Erythroblast (primary cell): ENCODE data around the gene L3MBTL4.

Experiments
- DNase-seq, 2 experiments: peaks; one replicate each; lab custom pipeline; 2025; lab: John Stamatoyannopoulos, UW
- GATA1 ChIP-seq: IDR thresholded peaks from 2 replicates; pipeline ENCODE4 v1.6.1; 2011; ENCODE audit warnings: low read depth, mild to moderate bottlenecking, control low read depth, low read length, moderate library complexity
- POLR2A ChIP-seq: IDR thresholded peaks from 2 replicates; pipeline ENCODE4 v1.6.1; 2011; ENCODE audit warnings: mild to moderate bottlenecking, low read length

Gene L3MBTL4

DNA sequence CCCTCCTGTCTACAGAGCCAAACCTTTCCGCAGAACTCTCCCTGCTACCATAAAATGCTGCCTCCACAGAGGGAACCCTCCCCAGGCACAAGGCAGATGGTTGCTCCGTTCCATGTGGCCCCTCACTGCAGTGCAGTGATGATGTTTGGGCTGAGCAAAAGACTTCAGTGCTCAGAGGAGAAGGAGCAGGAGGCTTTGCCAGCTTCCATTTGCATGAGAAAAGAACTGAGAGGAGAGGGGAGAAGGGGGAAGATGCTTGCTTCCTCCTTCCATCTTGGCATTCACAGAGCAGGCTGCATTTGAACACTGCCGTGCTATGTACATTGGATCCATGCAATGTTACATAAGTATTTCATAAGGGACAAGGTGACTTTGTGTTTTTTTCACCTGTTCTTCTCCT, 472.8 kb downstream of the L3MBTL4 start:
- TF ChIP-seq GATA1 (no peak), POLR2A (no peak)

DNA sequence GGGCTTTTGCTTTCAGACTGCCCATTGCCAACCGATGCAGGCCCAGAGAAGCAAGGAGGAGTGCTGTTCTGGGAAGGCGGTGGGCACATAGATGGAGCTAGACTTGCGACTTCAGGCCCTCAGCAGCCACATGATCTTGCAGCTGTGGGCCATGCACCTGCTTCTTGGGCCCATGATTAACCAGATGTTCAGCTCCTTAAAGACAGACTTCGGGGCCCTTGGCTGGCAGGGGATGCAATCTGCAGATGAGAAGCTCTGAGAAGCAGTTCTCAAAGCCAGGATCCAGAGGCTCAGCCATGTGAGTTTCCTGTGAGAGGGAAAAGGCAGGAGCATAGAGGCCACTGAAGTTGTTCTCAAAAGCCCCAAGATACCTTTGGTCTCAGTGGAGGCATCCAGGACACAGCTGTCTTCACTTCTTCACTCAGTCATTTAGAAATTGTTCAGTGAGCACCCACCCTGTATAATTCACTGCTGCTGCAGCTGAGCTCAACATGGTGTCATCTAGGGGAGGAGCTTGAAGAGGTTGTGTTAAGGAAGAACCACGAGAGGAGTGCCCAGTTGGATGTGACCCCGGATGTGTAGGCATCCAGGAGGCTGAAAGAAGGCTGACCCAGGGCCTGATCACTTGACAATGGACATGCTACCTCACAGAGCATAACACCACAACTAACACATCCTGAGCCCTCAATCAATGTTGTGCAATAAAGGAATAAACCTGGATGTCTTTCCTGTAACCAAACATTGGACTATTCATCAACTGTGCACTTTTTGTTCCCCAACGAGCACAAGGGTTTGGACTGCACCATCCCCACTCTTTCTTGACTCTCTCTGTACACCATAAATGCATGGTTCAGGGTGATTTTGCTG, 474.7 kb downstream of the L3MBTL4 start:
- DNase-seq: no peak
- no peak for TF ChIP-seq POLR2A
- TF ChIP-seq GATA1: no peak

More for the DNA sequence above, 472.8 kb downstream of the L3MBTL4 start:
- no peak for DNase-seq

DNA sequence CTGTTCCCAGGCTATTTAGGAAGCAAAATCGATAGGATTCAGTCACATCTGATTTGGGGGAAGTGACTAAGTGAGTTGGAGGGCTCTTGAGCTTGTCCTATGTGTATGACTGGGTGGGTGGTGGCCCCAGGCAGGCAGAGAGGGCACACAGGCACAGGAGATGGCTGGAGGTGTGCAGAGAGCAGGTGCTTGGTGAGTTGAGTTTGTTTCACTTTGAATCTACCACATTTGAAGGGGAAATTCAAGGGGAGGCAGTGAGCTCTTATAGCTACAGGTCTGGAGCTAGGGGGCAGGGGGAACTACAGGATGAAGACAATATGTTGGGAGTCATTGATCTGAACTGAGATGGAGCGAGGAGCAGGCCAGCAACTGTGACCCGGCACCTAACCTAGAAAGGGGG, 476.9 kb downstream of the L3MBTL4 start:
- TF ChIP-seq GATA1: no peak
- TF ChIP-seq POLR2A: no peak
- DNase-seq: no peak

DNA sequence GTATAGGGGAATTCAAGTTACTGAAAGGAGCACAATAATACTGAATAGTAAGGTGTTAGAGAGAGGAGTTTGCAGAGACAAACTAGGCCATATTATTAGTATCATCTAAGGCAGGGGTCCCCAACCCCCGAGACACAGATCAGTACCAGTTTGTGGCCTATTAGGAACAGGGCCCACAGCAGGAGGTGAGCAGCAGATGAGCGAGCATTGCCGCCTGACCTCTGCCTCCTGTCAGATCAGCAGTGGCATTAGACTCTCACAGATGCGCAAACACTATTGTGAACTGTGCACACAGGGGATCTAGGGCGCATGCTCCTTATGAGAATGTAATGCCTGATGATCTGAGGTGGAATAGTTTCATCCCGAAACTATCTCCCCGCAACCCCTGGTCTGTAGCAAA, 477.6 kb downstream of the L3MBTL4 start:
- TF ChIP-seq POLR2A: no peak
- TF ChIP-seq GATA1: no peak
- no peak for DNase-seq

DNA sequence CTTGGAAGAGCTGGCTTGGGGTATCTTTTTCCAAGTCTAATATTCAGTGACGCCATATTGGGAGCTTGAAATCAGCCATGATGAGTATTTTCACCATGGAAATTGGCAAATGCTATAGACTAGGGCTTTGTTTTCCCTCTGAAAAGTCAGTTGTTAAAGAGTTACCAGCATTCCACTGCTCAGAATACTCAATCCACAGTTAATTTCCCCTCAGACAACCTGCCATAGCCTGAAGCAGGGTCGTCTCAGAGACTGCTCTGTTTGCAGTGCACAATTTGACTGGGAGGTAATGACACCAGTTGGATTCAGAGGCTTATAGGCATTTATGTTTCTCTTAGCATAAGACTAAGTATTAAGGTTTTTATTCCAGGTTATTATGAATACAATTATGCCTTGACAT, 483.9 kb downstream of the L3MBTL4 start:
- DNase-seq: no peak
- TF ChIP-seq GATA1 (no peak), POLR2A (no peak)

DNA sequence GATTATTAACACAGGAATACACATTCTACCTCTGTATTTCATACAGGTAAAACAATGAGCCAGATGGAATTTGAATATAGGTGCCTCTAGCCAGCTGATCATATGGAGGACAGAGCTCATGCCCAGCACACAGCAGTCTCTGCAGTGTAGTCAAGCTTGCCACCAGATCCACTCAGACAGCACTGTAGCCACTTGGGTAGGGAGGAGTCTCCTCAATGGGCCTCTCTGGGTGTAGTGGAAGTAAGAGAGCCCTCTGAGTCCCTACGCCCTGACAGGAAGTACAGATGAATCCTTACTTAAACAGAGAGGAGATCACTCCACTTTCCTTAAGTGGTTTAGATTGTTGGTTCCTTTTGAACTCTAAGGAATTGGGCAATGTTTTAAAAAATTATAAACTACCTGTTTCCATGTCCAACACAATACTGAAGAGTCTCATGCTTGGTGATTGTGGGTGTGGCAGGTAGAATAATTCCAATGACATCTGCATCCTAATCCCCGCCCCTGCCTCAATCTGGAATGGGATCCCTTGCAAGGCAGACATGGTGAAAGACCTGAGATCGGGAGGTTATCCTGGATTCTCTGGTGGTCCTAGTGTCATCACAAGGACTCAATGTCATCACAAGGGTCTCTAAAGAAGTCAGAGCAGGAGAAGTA, 496.4 kb downstream of the L3MBTL4 start:
- no peak for DNase-seq
- TF ChIP-seq POLR2A (no peak), GATA1 (no peak)

DNA sequence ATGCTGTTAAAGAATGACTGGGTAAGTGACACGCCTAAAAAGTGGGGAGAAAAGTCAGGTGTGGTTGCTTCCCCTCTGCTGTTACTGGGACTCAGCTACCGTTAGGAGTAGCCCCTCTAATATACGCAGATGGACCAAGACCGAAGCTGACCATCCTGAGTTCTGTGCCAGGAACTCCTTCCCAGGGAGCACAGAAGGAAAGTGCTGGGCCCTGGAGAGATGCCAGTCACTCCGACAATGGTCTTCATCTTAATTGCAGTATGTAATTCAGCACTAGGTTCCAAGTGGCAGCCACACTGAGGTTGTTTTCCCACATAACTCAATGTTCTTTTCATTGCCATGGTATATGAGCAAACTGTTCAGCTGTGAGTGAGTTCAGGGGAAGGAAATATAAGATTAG, 499.8 kb downstream of the L3MBTL4 start:
- TF ChIP-seq POLR2A: no peak
- no peak for TF ChIP-seq GATA1
- no peak for DNase-seq

DNA sequence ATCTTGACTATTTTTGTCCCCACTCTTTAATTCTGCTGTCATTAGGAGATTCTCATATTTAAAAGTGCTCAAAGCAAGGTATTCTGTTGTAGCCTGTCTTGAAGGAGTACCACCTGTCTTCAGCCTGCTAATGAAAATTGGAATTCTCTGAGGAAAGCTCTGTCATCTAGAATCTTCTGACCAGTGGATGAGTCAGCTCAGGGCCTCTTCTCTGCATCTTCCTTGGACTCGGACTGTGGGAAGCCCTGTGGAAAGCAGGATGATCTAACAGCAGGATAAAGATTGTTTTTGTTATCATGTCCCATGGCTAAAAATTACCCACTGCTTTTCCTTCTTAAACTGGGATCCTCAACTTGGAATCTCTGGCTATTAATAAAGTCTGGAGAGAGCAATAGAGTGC, 500.7 kb downstream of the L3MBTL4 start:
- no peak for DNase-seq
- no peak for TF ChIP-seq GATA1
- no peak for TF ChIP-seq POLR2A

DNA sequence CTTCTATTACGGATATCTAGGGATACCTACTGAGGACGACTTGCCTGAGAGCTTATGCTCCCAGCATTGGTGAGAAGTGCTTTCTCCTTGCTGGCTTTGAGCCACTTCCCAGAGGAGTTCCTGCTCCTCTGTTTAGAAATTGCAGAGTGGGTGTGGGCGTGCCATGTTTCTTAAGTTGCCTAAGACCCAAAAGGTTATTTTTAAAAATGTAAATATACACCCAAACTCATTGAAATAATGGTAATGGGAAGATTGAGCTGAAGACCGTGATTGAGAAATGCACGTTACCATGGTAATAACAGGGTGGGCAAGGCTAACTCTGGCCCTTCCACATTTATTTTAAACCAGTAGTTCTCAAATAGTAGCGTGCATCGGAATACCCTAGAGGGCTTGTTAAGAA, 502.1 kb downstream of the L3MBTL4 start:
- no peak for DNase-seq
- no peak for TF ChIP-seq POLR2A
- no peak for TF ChIP-seq GATA1

DNA sequence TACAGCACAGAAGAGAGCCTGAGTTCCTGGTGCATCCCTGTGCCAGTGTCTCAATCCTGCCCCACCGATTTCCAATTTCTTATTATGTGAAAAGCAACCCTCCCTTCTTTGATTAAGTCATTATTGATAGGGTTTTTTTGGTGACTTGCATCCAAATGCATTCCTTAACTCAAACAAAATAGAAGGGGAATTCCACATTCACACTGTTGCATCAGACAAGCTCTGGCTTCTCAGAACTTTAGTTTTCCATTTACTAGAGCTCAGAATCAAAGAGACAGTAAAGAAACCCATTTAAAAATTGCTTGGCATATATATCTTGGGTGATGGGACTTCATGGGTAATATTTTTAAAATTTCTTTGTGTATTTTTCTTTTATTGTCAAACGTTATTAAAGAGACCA, 505.6 kb downstream of the L3MBTL4 start:
- TF ChIP-seq GATA1 (no peak), POLR2A (no peak)
- DNase-seq: no peak
